ENCODE measurements around the gene HDAC4.

The HDAC4 gene

DNA sequence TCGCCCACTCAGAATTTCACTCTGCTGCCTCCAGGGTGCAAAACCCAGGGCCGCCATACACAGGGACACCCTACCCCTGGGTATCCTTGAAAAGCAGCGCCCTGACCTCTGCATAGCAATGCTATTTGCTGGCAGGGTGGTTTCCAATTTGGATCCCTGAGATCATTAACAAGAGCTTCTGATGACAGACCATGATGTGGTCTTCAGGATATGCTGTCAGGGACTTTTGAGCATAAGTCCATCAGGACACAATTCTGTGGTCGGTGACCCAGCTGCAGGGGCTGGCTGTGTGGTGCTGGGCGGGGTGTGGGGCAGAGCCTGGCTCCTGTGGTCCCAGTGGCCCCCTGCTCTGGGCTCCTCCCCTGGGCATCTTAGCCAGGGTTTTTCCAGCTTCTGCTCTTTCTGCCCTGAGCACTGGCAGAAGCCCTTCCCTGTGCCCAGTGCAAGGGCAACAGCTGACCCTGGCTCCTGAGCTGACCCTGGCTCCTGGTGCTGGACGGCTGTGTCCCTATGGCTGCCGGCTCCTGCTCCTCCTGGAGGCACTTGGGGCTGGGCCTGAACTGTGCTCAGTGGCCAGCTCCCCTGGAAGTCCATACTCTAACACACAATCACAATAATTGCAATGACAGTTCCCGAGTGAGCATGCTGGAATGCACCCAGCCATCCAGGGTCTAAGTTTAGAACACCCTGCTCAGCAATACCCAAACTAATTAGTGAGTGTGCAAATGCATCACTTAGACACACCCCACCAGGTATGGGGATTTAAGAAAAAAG, 271.5 kb downstream of the HDAC4 start:
- no peak for DNase-seq

DNA sequence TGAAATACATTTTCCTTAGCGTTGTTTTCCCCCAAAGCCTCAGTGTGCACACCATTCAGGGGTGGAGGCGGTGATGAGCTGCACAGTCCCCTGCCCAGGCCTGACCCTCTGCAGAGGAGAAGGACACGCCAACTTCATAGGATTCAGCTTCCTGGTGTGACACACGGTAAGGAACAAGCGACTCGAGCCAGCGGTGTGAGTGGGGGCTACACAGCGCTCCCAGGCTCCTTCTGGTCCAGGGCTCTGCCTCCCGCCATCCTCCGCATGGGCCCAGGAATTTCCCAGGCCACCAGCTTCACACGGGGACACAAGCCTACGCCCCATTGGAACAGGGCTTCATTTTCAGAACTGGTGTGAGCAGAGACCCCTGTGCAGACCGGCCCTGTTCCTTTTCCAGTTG, 272.1 kb downstream of the HDAC4 start:
- no peak for DNase-seq

DNA sequence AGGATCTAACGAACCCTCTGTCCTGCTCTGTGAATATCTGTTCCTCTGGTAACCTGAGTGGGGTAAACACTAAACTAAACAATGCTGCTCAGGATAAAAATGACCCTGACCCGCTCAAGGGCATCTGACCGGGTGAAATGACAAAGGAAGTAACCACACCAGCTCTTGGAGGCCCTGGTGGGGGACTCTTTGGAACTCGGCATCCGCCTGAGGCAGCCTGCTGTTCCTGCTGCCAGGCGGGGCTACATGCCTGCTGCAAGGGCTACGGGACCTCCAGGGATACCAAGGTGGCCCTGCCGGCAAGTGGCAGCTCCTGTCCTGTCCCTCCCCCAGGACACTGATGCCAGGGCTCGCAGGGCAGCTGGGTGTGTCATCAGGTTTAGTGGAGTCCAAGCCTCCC, 273.3 kb downstream of the HDAC4 start:
- no peak for DNase-seq

DNA sequence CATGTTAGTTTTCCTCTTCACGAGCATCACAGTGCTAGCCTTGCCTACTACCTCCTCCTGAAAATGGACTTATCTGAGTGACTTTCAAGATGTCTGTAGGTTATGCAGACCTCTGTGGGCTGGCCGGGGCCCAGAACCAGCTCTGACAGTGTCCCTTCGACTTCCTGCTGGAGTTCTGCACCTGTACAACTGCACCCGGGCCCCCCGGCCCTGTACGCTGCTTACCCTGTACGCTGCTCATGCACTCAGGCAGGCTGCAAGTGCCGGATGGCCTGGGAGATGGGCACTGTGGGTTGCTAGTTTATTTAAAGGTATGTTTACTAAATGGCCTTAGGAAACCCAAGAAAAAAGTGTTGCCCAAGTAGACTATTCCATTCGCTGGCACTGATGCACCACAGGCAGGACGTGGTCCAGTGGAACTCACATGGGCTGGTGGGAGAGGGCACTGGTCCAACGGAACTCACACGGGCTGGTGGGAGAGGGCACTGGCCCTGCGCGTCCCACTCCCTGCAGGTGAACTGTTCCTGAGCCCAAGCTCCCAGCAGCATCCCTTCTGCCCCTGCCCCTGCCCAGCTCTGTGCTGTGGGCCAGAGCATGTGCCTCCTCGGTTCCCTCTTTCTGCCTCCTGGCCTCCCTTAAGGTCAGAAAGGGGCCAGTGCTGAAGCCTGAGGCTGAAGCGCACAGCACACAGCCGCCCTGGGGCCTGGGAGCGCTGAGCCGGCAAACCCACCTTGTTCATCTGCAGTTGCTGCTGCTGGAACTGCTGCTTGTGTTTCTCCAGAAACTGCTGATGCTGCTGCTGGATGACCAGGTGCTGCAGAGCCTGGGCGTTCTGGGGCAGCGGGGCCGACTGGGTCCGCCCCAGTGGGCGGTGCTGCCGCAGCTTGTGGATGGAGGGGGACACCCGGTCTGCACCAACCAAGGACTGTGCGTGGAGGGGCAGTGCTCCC, 274.8 kb downstream of the HDAC4 start:
- no peak for DNase-seq

DNA sequence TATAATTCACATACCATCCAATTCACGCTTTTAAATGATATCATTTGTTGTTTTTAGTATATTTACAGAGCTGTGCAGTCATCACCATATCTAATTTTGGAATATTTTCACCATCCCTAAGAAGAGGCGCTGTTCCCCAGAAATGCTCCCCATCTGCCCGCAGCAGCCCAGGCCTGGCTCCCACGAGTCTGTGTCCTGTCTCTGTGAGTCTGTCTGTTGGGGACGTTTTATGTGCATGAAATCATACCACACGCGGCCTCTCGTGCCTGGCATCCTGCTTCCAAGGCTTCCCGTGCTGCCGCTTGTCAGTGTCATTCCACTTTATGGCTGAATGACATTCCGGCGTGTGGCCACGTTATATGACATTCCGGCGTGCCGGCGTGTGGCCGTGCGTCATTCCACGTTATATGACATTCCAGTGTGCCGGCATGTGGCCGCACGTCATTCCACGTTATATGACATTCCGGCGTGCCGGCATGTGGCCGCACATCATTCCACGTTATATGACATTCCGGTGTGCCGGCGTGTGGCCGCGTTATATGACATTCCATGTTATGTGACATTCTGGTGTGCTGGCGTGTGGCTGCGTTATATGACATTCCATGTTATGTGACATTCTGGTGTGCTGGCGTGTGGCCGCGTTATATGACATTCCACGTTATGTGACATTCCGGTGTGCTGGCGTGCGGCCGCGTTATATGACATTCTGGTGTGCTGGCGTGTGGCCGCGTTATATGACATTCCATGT, 276.5 kb downstream of the HDAC4 start:
- DNase-seq, result no peak

DNA sequence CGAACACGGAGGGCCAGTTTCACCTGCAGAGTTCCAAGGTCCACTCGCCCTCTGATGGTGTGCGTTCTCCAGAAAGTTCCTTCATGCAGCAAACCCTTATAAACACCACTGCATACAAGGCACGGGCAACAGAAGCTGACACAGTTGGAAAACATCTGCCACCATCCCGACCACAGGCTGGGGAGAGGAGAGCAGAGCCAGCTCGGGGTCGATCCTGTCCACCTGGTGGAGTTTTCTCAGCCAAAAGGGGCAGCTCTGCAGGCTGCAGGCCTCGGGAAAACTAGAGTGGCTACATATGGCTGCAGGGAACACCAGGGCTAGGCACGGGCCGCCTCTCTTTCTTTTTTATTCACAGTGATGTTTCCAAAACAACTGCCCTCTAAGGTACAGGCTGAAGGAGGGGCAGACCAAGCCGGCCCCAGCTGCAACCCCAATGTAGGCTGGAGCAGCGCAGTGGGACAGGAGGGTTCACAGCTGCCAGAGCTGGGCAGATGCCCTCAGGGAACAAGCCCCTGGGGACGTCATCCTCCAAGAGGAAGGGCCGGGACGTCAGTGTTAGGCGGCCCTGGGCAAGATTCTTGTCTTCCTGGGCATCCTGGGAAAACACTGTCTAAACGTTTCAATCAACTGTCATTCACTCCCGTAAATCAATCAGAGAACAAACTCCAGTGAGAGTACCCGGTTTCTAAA, 278.3 kb downstream of the HDAC4 start:
- DNase-seq, result no peak

DNA sequence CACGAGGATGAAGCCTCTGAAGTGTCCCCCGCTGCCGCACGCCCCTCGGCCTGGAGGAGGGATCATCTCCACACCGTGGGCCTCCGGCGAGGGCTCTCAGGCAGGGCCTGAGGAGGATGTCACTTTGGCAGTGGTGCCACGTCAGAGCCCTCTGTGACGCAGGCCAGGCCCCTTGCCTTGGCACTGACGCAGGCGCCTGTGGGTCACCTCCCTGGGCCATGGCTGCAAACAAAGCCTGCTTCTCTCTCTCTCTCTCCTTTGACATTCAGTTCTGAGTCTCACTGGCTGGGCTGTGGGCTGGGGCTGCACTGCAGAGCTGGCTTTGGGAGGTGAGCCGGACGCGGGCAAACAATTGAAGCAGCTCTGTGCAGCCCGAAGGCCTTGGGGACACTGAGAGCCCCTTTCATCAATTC, 279.2 kb downstream of the HDAC4 start:
- DNase-seq, result no peak

DNA sequence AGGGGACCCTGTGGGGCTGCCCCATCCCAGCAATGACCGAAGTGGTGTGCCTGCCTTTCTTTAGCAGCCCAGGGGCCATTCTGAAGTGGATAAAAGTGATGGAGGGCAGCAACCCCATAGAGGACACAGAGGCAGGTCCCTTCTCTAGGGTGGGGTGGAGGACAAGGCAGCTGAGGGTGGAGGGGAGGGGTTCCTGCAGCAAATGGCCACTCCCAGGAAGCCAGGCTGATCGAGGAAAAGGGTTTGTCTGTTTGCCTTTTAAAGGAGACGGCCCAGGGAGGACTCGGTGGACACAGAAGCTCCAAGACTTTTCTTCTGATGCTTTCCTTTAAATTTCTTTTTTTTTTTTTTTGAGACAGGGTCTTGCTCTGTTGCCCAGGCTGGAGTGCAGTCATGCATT, 280.2 kb downstream of the HDAC4 start:
- DNase-seq, result no peak

DNA sequence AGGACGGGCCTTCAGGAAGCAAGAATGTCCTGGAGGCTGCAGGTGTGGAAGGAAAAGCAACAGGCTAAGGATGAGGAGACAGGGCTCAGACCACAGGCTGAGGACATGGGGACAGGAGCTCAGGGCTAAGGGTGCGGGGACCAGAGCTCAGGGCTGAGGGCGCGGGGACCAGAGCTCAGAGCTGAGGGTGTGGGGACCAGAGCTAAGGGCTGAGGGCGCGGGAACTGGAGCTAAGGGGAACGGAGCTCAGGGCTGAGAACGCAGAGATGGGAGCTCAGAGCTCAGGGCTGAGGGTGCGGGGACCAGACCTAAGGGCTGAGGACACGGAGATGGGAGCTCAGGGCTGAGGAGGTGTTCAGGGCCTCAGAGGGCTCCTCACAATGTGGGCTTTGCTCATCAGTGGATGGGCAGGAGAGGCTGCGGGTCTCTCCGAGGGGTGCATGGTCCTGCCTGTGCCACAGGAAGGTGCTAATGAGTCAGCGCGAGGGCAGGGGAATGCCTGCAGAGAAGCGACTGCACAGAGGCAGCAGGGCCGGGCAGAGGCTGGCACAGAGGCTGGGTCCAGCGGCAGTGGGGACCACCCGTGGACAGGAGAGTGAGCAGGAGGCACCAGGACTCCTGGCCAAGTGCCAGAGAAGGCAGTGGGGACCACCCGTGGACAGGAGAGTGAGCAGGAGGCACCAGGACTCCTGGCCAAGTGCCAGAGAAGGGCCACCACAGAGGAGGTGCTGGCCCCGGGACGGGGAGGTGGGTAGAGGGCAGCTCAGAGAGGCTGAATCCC, 281.3 kb downstream of the HDAC4 start:
- no peak for DNase-seq

DNA sequence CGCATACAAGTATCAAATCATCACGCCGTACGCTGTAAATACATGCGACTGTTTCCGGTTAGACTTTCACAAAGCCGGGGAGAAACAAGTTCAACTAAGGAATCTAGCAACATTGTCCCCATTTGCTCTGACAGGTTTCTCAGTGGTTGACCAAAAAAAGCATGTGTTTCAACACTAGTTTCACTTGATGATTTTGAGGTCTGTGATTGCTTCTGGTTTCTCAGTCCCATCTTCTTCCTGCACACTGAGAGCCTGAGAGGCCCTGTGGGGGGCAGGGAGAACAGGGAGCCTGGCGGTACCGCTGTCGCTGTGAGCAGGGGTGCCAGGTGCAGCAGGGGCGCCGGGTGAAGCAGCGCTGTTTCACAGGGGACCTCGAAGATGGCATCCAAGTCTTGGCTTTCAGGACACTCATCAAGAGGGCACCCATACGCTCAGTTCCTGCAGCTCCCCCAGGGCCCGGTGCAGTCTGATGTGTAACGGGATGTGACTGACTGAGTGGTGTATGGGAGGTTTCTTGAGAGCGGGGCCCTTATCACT, 282.1 kb downstream of the HDAC4 start:
- DNase-seq, result no peak

DNA sequence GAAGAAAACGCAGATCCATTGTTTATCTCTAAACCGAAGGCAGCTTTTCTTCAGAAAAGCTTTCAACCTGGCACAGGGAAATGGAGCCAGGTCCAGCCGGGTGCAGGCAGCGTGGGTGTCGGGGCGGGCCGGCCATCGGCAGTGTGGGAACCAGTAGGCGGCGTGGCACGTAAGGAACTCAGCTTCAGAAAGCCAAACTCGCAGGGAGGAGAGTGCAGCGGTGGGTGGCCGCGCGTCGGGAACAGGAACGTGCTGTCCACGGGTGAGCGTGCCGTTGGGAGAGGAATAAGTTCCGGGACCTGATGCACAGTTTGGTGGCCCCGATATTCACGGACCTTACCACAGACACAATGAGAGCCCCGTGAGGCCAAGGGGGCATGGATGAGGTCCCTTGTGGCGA, 282.6 kb downstream of the HDAC4 start:
- DNase-seq, result no peak

DNA sequence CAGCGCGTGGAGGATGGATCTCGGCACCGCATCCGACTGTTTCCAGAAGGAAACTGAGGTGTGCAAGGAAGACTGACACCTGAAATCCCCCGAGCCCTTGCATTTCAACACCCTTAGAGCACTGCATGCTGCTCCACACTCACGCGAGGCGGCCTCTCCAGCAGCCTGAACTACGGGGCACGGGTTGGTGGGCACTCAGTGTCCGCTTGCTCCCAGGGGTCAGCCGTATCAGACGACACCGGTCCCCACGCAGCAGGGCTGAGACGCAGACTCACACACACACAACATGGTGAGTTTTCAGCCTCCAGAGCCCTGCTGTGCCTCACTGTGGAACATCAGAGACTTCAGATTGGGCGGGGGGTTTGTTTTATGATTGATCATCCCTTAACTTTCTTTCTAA, 283.0 kb downstream of the HDAC4 start:
- no peak for DNase-seq

DNA sequence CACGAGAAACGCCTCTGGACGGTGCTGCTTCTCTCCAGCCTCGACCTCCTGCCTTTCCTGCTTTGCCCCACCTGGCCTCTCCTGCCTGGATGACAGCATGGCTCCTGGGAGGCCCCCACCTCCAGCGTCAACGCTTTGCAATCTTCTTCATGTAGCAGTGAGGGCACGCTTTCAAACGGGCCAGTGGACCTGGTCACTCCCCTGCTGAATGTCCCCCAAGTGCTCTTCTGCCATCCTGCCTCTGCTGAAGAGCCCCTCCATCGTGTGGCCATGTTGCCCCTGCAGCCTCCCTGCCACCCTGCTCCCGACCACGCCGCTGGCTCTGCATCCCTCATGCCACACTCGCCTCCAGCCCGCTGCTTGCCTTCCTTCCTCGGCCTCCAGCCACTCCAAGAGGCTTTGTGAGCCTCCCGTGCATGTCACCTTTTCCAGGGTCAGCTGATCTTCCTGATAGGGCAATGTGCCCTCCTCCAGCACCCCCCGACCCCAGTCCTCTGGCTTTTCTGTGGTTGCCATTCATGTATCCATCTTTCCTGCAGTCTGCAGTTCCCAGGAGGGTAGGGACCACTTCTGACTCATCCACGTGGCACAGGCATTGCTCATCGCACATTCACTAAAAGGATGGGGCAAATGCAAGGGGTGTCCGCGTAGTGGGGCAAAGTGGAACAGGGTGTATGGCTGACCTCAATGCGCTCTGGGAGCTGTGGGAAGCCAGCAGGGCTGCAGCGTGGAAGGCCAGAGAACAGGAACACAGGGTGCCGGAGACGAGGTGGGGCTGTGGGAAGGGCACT, 284.2 kb downstream of the HDAC4 start:
- DNase-seq, result no peak

DNA sequence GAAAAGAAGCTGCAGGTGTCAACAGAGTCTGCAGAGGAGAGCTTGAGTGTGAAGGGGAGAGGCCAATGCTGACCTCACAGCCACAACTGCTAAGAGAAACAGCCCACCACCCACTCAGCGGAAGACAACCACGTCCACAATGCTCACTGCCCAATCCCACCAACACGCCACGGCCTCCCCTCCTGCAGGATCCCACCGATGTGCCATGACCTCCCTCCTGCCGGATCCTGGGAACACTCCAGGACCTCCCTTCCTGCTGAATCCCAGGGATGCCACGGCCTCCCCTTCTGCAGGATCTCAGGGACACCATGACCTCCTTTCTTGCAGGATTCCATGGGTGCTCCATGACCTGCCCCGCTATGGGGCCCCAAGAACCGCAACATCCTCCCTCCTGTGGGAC, 285.2 kb downstream of the HDAC4 start:
- no peak for DNase-seq

DNA sequence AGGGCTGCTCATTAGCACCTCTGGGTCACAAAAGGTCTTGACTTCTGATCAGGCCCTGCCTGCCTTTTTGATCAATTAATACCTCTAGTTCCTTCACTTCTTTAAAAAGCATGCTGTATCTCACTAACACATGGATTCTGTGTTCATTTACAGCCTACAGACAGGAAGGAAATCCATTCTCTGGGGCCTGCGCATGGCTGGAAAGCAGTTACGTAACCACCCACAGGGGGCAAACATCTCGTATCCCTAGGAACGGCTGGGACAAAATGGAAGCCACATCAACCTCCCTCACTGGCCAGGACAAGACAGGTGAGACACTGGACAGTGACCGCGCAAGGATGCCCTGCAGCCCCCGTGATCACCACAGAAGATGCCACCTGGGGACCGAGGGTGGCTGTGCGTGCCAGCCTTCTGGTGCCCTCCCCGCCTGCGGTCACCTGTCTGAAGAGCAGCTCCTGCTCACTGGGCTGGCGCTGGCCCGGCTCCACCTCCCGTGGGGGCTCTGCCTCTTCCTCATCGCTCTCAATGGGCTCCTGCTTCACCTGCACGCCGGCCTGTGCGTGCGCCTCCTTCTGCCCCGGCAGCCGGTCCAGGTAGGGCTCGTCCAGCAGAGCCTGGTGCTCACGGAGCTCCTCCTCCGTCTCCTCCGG, 286.1 kb downstream of the HDAC4 start:
- DNase-seq, result no peak

DNA sequence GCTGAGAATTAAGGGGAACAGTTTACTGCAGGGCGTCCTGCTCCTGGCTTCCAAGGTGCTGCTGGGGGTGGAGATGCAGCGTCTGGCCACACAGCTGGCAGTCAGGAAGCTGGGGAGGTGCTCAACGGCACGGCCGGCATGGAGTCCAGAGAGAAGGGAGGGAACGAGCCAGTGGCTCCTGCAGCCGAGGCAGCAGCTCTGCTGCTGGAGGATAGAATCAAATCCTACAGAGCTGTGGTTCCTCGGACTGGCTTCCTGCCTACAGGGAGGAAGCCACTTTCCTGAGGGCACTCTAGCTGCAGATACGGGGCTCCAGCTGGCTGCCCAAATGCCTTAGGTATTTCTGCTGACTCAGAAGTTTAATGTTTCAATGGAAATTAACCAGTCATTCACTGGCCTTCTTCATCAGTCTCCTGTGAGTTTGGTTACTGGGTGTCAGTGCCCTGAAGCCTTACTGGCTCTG, 286.7 kb downstream of the HDAC4 start:
- DNase-seq, result no peak

DNA sequence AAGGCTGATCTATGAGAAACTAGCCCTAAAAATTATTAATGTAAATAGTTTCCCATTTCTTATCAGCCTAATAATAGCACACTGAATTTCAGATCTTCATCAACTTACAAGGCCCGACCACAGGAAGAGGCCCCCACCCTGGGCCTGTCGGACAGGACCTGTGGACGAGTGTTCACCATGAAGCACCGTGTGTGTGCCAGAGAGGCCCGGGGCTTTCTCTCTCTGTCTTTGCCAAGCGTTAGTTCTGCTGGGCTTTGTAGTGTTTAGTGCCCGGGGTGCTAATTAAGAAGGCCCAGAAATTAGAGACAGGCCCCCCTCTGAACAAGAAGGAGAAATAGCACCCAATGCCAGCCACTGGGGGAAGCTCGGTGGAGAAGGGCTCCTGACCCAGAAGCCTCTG, 287.2 kb downstream of the HDAC4 start:
- DNase-seq, result no peak

DNA sequence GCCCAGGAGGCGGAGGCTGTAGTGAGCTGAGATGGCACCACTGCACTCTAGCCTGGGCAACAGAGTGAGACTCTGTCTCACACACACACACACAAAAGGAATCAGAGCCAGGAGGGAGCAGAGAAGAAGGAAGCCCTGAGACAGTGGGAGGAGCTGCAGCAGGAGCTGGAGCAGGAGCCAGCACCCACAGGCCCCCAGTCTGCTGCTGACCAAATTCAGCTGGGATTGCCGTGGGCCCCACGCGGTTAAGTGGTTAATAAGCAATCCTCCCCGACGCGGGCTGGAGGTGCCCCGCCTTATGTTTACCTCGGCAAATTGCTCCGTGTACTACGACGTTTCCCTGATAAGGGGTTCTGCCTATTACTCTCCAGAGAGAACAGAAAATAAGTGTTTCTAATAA, 287.6 kb downstream of the HDAC4 start:
- DNase-seq, result no peak

DNA sequence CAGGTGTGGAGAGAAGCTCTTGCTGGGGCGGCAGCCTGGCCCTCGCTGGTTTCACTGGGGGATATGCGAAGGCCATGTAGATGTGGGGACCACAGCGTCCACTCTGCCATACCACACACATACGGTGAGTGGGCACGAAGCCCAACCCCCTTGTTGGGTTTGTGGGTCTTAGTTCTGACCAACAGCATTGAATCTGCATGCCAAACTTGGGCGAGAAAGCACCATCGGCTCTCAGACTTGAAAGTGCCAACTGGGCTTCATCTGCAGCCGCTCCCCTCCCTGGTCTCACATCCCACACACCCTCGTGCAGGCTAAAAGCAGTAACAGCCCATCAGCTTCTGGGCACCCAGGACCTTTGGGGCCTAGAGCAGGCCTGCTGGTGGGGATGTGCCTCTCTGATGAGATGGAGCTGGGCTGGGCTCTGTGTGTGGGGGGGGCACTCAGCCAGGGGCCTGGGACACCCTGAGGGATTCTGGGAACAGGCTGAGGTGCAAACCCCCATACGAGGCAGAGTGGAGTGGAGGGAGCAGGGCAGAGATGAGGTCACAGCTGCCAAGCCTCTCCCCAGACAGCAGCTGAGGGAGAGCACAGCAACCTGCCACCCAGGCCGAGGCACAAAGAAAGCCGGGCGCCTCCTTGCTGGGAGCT, 288.6 kb downstream of the HDAC4 start:
- no peak for DNase-seq

Data from stimulated activated CD4-positive, alpha-beta T cell treated with anti-CD3 and anti-CD28 coated beads, Interleukin-4, amount 100 ng/mL, for 1 hour (primary cell).